CD4-positive, alpha-beta T cell treated with Interferon gamma for 1 hour (primary cell): ENCODE measurements around the gene NREP.

Source experiments
- DNase-seq: peaks from one replicate; pipeline ENCODE4 v3.0.0-alpha.2; 2020

The NREP gene

DNA sequence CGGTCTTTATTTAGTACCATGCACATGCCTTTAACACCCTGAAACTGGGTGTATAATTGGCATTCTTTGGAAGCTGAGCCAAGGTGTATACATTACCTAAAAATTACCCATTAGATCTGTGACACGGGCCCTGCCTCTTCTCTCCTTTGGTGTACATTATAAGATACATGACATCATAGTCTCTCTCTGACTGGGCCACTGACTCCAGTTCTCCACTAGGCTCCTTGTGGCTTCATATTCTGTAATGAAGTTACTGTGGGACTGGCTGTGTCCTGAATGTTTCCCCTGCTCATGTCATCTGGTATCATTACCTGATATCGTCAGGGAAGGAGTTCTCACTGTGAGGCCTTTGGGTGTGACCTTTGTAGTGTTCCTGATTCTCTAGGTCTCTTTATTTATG is 65.5 kb downstream of the NREP start:
- DNase-seq: no peak

DNA sequence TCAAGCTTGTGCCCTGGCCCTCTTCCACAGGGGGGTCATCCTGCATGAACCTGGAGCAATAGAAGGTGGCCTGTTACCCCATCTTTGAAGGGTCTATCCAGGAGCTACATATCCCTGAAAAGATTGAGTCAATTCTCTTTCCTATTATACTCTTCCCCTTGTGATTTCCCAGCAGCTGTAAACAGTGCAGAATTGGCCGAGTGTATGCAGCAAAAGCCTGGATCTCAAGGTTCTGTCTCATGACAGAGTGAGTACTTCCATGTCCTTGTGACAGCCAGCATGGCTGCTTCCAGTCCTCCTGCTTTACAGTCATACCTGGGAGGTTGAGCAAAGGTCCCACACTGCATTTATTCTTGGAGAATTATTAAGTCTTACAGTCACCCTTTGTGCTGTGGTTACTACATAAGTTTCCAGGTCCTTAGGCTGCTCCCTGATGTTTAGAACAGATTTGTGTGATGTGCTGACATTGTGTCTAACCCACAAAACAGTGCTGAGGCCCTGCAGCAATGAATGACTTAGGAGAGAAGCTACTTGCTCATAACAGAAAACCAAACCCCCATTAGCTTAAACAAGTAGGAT is 67.5 kb downstream of the NREP start:
- DNase-seq: no peak

DNA sequence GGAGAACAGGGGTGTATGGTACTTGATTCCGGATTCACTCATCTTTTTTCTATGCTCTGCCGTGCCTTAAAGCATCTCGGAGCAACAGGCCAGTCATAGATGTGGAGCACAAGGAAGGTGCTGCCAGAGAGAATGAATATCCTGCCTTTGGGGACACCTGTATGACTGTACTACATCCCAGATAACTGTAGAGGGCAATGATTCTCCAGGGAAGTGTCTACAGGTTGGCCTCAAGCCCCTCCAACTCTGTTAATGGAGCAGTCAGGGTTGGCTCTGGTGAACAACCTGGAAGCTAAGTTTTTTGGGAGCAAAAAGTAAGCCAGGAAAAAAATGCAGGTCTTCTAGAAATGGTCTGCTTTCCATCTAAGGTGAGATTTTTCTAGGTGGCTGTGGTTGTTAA is 71.0 kb downstream of the NREP start:
- DNase-seq: no peak

DNA sequence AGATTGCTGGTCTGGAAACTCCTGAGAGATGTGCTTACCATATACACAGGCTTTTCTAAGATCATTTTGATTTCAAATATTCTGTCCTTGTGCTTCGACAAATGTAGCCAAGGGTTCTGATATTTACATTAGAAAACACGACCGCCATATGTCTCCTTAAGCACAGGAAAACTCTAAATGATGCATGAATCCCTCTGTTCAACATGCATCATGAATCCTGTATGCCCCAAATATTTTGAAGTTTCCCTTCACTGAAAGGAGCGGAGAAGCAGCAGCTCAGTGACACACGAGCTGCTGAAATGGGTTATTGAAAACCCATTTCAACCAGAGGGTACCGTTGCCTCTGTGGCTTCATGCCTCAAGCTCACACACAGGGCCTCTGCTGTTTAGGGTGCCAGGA is 74.4 kb downstream of the NREP start:
- DNase-seq: no peak

DNA sequence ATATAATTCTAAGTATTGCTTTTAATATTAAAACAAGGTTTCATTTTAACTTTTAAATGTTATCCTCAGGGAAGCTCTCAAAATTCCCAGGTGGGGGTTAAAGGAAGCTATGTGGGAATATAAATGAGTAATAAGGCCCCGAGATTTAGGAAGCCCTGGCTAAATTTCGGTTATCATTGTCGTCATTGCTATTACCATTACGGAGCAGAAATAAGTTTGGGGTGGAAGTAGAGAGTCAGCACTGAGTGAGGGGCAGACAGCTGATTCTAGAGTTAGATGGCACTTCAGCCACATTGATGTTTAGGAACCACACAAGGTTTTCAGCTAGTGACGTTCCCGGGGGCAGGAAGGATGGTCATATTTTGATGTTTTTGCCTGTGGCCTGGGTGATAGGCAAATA is 74.9 kb downstream of the NREP start:
- no peak for DNase-seq

DNA sequence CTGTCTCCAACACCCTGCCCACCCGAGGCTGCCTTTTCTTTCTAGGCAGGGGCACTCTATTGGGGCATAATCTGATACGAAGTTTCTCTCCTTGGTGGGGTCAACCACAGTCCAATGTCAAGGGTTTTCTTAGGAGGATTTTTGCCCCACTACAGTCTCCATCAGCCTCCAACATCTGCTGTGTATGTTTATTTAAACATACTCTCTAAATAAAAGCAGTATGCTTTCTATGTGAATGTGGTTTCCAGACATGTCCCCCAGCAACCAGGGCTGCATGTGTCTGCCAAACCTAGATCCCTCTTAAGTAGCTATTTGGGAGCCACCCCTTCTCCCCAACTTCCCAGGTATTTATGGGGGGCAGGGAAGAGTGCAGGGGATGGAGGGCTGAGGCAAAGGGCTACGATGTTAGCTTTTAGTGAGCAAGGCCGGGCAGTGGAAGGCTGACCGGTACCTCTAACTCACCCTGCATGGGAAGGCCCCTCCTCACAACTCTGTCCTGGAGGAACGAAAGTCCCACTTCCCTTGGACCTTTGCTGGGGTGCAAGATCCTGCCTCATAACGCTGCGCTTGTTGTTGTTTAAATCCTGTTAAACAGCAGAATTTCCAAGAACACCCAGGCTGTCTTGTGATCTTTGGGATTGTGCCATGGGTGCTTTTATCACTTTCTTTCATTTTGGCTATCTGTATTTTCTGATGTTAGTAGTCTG is 75.4 kb downstream of the NREP start:
- no peak for DNase-seq

DNA sequence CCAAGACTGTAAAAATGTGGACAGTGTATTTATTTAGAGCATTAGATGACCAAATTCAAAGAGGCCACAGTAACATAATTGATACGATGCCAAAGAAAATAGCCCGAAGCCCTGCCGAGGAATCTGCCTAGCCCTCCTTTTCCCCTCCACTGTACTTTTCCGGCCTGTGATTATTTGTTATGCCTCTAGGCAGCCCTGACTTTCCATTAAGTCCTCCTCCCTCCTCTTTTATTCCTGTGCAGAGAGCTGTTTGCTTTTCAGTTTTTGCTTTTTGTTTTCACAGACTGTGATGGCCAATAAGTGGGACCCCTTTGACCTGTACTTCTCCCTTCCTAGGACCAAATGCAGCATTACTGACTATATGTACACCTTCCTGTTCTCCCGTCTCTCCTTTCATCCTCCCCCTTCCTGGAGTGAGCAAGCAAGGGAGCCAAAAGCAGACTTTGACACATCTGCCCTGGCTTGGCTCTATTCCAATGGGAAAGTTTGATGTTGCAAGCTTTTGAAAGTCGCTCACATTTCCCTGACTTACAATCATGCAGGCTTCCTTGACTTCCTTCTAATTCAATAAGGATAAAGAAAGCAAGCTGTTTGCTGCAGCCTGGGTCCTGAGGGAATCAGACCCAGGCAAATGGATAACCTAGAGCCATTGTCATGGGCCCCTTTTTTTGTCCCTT is 76.1 kb downstream of the NREP start:
- no peak for DNase-seq

DNA sequence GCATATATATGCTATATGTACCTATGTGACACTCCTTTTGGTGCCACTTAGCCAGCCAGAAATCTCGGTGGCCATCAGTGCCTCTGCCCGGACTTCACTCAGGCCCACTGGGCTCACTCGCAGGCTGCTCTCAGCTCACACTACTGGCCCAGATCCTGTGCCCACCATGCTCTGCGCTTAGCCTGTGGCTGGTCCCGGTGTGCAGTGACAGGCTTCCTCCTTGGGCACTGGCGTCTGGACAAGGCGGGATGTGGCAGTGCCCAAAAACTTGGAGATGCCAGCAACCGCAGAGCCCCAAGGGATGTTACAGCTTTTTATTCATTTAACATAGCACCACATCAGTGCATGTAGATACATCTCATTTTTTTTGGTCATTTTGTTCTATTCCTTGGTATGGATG is 77.4 kb downstream of the NREP start:
- no peak for DNase-seq
